NCI-H446 treated with DMSO at 0.1 percent for 48 hours (cell line): ENCODE results near the gene ZNF789.
"Not testable (repeated sequence)": the region's sequence is repeated elsewhere in the genome, so short reads cannot be mapped to it uniquely, and the experiment has no call there.

Experiments used
- DNase-seq: peaks from one replicate; lab custom pipeline; 2025; lab: John Stamatoyannopoulos, UW

The ZNF789 gene

DNA sequence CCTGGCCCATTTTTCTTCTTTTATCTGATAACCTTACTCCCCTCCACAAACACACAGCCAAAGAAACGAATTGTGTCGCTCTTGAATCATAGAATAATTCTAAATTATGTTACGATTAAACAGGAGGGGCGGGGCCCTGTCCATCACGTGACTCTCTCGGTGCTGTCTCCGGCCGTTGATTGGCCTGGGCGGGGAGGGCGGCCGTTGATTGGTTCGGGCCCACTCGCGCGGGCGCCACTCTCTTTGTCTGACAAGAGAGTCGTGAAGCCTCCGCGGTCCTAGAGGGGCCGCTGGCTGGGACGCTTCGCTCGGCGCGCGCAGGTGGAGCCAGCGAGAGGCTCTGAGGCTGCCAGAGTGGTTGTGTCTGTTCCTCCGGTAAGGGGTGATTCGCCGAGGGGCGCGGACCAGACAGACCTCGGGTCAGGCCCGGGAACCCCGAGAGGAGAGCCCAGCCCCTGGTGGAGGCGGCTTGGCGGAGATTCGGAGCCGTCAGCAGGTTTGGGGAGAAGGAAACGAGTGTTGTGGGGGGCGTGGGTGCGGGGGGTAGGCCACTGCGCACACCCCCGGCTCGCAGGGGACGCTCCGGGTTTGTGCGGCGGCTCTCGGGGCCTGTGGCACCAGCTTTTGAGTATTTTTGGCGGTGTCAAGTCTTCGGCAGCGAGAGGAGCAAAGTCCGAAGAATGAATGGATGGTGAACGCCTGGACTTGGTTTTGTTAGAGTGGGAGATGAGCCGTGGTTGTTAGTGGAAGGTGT lies at the start of gene ZNF789:
TSS of gene ZNF789 (plus strand) at position 330 of the 754 bp plus-strand sequence. CDS start 3,567 bp downstream, outside the sequence.
- DNase-seq: peak; percentile 87

DNA sequence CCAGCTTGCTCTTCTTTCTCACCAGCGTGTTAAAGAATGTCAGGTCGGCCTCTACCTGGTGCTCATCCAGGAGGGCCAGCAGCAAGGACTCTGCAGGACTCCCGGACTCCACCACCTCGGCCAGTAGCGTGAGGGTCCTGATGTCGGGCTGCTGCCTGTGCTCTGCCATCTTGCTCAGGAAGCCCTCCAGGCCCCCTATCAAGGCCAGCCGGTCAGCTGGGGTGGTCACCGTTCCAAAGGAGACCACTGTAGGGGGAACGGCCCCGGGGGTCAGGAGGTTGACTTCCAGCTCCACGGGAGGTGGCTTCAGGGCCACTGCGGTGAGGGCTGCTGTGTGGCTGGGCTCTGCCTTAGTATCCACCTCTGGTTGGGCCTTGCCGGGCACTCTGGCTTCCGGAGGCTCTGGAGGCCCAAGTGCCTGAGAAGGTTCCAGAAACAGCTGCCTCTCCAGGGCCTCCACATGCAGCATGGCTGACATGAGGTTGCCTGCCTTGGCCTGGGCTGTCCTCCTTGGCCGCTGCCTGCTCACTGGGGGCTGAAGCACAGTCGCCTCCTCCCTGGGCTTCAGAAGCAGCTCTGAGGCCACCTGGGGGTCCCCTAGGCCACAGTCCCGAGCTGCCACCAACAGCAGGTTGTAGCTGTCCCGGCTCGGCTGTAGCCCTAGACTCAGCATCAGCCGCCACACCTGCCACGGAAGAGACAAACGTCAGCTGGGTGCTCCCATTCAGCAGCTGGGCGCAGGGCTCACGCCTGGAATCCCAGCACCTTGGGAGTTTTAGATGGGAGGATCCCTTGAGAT lies 47.6 kb upstream of the ZNF789 start:
- no peak for DNase-seq

DNA sequence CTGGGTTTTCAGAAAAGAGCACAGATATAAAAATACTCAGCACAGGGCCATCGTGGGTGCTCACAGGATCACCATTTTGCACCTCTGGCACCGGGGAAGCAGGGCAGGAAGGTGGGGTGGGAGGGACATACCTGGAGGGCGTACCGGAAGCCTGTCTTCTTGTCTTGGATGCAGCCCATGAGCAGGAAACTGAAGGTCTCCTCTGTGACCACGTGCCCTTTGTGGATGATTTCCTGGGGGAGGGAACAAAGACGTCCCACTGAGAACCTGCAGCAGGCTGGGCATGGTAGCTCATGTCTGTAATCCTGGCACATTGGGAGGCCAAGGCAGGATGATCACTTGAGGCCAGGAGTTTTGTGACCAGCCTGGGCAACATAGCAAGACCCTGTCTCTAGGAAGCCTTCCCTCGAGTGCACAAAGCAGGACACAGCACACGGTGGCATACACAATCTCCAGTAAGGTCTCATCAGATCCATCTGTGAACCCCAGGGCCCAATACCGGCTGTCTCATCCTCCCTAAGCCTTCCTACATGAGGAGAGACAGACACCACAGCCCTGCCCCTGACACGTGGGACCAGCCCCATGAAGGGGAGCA lies 43.6 kb upstream of the ZNF789 start:
- DNase-seq: no peak

DNA sequence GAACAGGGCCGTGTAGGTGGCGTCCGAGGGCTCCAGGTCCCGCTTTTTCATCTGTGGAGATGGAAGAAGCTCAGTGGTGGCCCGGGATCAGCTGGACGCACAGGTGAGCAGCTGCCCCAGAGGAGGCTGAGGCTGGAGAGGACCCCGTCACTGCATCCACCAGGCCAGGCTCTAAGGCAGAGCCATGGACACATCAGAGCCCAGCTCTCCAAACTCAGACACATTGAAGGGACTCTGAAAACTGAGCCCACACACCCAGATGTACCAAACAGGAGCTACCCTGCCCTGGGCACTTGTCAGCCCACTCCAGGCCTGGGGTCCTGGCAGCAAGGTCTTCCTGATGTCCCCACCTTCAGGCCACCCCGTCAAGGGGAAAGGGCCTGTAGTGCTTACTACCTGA lies 42.9 kb upstream of the ZNF789 start:
- no peak for DNase-seq

DNA sequence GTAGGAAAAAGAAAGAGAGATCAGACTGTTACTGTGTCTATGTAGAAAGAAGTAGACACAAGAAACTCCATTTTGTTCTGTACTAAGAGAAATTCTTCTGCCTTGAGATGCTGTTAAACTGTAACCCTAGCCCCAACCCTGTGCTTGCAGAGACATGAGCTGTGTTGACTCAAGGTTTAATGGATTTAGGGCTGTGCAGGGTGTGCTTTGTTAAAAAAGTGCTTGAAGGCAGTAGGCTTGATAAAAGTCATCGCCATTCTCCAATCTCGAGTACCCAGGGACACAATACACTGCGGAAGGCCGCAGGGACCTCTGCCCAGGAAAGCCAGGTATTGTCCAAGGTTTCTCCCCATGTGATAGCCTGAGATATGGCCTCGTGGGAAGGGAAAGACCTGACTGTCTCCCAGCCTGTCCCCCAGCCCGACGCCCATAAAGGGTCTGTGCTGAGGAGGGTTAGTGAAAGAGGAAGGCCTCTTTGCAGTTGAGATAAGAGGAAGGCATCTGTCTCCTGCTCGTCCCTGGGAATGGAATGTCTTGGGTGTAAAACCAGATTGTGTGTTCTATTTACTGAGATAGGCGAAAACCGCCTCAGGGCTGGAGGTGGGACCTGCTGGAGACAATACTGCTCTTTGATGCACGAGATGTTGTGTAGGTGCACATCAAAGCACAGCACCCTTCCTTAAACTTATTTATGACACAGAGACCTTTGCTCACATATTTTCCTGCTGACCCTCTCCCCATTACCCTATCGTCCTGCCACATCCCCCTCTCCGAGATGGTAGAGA lies 40.7 kb upstream of the ZNF789 start:
- not testable (repeated sequence) for DNase-seq

DNA sequence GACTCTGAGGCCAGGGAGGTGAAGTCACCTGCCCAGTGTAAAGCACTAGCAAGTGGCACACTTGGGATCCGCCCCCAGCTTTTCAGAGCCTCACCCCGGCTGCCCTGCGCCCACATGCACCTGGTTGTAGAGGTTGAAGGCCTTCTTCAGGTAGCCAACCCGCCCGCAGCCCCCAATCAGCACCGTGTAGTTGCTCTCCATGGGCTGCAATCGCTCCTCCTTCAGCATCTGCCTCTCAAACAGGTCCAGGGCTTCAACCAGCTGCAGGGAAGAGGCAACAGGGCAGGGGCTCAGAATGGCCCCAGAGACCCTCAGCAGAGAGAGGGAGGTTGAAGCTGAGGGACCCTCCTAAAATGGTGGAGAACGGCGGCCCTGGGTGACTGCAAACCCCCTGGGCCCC lies 39.5 kb upstream of the ZNF789 start:
- no peak for DNase-seq

DNA sequence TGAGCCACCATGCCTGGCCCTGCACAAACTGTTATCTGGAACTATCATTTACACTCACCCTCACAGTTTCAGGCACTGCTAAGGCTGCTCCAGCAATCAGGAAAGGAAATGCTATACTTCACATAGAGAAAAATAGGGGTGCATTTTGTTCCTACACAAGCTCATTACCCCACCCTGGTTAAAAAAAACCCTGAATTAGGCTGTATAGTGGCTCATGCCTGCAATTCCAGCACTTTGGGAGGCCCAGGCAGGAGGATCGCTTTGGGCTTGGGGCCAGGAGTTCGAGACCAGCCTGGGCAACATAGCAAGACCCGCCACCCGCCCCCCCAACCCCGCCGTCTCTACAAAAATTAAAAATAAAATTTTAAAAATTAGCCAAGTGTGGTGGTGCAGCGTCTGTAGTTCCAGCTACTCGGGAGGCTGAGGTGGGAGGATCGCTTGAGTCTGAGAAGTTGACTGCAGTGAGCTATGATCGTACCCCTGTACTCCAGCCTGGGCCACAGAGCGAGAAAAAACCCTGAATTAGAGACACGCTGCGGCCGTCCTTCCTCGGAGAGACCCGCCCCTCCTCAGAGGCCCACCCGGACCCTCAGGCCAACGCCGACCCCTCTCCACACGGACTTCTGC lies 34.6 kb upstream of the ZNF789 start:
- no peak for DNase-seq

DNA sequence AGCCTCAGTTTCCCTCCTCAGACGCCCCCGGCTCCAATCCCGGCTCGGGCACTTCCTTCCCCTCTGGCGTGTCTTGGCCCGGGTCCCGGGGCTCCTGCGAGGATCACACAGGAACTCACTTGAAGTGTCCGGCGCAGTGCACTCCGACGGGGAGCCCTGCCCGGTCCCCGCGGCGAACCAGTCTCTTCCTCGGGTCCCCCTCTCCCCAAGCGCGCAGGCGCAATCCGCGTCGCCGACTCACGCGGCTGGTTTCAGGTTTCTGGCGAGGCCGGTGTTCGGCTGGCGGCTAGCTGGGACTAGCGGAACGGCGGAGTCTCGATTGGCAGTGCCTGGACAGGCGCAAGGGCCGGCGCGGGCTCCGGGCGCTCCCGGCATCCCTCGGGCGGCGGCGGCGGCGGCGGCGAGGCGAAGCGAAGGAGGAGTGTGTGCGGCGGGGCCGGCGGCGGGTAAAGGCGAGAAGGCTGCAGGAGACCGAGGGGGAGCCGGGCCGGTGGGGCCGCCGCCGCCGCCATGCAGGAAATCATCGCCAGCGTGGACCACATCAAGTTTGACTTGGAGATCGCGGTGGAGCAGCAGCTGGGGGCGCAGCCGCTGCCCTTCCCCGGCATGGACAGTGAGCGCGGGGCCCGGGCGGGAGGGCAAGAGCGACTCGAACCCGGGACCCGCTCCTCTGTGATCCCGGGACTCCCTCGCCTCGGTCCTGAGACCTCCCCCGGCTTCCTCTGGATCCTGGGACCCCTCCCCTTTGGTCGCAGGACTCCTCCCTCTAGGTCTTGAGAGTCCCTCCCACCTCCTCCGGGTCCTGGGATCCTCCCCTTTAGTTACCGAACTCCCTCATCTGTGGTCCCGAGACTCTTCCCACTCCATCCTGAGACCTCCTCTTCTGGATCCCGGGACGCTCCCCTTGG lies 33.9 kb upstream of the ZNF789 start, which contains the start of the genes CPSF4 and PTCD1:
TSS of gene CPSF4 (plus strand) at position 371 of the 908 bp plus-strand sequence. CDS start at position 511, 140 bp downstream.
TSS of gene PTCD1 (minus strand) at position 226 of the 908 bp plus-strand sequence. CDS start 3,556 bp downstream, outside the sequence.
- DNase-seq: peak; percentile 78

DNA sequence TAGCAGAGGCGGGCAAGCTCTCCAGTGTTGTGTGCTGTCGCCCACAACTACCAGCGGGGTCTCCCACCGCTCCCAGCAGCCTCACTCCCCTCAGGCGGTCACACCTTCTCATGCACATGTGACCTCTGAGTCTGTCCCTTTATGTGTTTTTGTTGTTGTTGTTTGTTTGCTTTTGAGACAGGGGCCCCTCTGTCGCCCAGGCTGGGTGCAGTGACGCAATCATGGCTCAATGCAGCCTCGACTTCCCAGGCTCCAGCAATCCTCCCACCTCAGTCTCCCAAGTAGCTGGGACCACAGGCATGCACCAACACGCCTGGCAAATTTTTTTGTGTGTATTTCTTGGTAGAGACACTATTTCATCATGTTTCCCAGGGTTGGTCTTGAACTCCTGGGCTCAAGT lies 32.5 kb upstream of the ZNF789 start:
- DNase-seq: no peak

DNA sequence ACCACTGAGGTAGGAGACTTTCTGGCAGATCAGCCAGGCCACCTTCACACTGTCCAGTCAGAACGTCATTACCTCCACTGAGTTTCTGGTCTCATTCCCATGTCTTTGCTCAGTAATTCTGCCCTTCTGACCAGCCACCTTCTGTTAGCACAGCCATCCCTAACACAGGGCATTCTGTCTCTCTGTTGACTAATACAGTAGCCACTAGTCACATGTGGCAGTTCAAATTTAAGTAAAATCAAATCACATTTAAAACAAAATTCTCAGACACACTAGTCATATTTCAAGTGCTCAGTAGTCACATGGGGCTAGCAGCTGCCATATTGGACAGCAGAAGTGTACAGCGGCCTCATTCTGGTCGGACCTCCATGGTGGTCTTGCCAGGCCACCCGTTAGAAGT lies 26.6 kb upstream of the ZNF789 start:
- DNase-seq: no peak

DNA sequence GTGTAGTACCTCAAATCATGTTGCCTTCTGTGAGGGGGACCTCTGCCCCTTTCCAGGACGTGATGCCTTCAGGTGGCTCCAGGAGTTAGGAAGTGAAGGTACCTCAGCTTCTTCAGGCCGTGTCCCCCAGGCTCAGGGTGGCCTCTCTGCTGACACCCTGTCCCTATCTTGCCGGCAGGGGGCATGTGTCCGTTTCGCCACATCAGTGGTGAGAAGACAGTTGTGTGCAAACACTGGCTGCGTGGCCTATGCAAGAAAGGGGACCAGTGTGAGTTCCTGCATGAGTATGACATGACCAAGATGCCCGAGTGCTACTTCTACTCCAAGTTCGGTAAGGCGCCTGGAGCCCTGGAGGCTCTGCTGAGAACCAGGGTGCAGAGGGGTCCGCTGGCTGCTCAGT lies 24.7 kb upstream of the ZNF789 start:
- DNase-seq: no peak

DNA sequence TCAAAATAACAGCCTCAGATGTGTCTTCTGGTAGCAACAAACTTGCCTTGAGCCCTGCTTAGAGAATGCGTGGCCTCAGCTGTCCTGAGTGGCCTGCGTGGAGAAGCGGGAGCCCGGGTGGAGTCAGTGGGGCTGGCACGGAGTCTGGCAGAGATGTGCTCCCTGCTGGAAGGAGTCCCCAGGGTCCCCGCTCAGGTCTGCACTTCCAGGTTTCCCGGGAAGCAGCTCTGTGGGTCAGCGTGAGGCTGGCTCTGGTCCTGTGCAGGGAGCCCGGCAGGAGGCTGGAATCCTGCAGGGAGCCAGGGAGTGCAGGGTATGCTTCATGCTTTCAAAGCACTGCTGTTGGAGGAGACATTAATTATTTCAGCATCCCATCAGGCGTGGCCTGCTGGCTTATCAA lies 23.8 kb upstream of the ZNF789 start:
- DNase-seq: no peak

DNA sequence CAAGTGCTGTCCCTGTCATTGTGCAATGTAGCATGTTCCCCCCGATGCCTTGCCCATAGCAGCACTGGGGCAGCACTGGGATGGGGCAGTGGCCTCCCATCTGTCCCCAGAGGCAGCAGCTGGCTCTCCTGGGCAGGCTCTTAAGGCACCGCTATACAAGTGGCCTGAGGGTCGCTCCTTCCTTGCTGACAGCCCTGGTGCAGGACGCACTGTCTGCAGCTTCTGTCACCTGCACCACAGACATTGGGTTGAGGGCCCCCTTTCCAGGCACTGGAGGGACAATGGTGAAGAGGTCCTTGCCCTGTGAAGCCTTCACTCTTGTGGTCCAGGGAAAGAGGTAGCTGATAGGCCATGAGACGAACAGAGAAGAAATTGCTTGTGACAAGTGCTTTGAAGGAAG lies 23.4 kb upstream of the ZNF789 start:
- DNase-seq: no peak

DNA sequence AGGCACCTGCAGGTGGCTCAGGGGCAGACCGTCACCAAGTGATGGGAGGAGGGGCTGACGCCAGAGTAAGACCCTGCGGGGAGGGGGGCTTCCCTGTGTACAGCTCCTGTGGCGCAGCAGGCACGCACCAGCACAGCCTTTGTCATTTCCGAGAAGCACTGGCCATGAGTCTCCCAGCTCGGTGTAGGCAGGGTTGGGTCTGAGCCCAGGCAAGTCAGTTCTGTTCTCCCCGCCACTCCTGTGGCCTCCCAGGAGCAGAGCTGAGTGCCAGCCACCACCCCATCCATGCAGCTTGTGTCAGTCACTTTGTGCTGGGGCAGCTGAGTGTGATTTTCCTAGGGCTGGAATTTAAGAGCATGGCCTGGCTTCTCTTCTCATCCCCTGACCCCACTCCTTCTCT lies 20.8 kb upstream of the ZNF789 start:
- no peak for DNase-seq

DNA sequence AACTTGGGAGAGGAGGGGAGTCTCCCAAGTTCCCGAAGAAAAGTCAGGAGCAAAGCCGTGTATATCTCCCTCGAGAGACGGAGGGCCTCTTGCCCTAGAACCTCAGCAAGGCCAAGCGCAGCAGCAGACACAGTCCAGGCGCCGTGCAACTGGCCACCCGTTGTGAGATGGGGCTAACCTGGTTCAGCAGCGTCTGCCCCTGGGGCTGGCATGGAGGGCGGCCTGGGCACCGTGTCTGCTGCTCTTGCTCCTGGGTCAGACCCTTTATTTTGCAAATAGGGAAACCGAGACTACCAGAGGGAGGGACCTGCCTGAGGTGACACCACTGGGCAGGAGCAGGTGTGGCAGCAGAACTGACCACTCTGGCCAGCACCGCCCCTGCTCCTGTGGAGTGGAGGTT lies 20.1 kb upstream of the ZNF789 start:
- no peak for DNase-seq

DNA sequence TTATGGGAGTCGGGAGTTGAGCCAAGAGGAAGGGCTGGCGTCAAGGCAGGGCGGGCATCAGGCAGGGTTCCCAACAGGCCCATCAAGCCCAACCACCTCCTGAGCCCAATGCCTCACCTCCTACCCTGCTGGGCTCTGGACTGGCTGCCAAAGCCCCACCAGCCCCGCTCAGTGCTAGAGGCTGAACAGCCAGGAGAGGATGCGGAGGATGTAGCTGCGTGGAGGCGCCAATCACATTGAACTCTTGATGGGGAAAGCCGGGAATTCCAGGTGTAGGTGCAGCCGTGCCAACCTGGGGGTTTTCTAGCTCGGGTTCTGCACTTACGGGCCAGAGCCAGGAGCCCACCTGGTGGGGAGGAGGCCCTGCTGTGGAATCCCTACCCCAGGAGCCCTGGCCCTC lies 19.6 kb upstream of the ZNF789 start:
- DNase-seq: no peak

DNA sequence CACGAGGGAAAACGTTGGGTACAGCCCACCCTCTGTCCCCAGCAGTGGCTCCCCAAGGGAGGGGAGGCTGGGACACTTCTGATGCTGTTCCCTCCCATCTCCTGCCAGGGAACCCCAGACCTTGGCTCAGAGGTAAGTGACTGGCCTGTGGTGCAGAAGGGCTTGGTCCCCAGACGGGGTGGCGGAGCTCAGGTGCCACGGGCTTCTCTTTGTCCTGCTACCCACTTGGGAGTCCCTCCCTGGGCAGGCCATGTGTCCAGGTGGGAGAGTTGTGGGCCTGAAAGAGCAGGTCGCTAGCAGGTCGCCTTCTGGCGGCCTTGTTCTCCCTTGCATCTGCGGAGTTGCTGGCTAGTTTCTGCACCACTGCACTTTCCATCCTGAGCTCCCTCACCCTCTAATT lies 16.8 kb upstream of the ZNF789 start:
- no peak for DNase-seq

DNA sequence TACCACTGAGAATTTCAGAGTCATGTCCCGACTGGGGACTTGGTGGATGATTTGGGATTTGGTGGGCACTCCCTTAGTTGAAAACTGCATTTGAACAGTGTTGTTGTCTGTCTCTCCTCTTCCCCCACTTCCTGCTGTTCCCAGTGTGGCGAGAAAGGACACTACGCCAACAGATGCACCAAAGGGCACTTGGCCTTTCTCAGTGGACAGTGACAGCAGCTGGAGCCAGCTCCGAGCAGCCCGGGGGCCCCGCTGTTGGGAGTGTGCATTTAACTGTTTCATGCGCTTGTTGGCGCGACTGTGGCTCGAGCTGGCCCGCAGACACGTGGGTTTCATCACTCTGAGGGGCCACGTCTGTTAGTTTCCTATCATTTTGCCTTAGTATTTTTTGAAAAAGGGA lies 16.4 kb upstream of the ZNF789 start:
- DNase-seq: no peak

DNA sequence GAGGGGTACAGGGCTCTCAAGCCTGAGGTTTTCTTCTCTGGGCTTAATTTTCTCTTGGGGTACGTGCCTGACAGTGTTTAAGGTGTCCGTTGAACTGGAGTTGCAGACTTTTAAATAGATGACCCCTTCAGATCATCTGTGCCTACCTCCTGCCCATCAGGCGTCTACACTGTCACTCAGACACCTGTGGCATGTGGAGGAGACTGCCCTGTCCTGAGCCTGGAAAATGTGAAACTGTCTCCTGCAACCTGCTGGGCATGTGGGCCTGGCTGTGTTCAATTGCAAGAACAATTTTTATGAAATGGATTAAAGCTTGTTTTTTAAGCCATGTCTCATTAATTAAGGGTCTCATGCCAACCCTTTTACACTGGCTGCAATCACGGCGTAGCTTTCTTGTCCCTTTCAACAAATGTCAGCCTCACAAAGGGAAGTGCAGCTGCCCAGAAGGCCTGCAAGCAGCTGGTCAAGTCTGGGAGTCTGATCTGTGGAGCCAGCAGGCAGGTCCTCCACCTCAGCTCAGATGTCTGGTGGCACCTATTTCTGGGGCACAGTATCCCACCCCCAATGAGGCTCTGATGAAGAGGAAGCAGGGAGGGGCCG lies 15.5 kb upstream of the ZNF789 start:
- DNase-seq: no peak
